ENCODE measurements around the gene ASCC1.
A peak's percentile ranks its signal among the peaks of the same experiment; 100 is the strongest.

The ASCC1 gene

DNA sequence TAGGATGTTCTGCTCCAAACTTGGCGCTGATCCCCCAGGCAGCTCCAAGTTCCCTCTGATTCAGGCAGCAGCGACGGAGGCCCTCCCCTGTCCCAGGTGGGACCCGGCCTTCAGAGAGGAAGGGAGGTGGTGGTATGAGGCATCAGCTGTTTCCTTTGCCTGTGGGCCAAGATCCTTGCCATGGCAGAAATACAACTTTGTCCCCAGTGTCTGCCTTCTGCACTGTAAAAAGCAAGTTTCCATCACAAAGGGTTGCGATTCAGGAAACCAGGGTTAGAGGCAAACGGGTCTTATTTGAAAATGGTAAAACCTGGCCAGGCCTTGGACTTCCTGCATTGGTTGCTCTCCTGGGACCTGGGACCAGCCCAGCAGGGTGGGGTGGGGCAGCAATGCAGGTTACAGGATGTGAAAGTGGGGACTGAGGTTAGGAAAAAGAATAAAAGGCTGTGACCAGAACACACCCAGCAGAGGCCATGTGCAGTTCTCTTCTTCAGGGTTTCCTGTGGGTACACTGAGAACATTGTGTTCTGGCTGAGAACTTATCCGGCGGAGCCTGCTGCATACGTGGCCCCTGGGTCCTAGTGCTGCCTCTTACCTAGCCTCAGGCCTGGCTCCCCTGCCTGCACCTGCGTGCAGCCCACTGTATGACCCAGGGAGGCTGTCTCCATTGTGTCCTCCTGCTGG lies 32.5 kb upstream of the ASCC1 start:
- H3K4me3 ChIP-seq (ENCODE audit: low read length): no peak overlapping the region
- TF ChIP-seq, protein P1, sequence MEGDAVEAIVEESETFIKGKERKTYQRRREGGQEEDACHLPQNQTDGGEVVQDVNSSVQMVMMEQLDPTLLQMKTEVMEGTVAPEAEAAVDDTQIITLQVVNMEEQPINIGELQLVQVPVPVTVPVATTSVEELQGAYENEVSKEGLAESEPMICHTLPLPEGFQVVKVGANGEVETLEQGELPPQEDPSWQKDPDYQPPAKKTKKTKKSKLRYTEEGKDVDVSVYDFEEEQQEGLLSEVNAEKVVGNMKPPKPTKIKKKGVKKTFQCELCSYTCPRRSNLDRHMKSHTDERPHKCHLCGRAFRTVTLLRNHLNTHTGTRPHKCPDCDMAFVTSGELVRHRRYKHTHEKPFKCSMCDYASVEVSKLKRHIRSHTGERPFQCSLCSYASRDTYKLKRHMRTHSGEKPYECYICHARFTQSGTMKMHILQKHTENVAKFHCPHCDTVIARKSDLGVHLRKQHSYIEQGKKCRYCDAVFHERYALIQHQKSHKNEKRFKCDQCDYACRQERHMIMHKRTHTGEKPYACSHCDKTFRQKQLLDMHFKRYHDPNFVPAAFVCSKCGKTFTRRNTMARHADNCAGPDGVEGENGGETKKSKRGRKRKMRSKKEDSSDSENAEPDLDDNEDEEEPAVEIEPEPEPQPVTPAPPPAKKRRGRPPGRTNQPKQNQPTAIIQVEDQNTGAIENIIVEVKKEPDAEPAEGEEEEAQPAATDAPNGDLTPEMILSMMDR (IDR thresholded peaks at IDR 0.05; ENCODE audit: insufficient read depth, low read depth, low read length, missing control alignments): no peak
- DNase-seq (ENCODE audit: low read depth): peak; percentile 62

DNA sequence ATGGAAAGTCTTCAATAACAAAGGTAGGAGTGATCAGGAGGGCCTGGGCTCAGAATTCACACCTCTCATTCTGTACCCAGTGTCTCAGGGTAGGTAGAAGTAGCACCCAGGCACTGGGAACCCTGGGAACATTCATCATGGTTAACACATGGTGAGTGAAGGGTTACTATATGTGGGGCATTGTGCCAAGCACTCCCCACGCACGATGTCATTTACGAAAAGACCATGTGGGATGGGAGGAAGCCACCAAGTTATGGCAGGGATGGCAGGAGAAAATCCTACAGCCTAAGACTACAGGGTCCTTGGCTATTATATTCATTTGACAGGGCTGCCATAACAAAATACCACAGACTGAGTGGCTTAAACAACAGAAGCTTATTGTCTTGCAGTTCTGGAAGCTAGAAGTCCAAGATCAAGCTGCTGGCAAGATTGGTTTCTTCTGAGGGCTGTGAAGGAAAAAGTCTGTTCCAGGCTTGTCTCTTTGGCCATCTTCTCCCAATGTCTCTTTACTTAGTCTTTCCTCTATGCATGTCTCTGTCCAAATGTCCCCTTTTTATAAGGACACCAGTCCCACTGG lies 30.0 kb upstream of the ASCC1 start:
- no peak for DNase-seq (ENCODE audit: low read depth)
- H3K4me3 ChIP-seq (ENCODE audit: low read length): no peak overlapping the region
- TF ChIP-seq, protein P1 (IDR thresholded peaks at IDR 0.05; ENCODE audit: insufficient read depth, low read depth, low read length, missing control alignments): no peak

DNA sequence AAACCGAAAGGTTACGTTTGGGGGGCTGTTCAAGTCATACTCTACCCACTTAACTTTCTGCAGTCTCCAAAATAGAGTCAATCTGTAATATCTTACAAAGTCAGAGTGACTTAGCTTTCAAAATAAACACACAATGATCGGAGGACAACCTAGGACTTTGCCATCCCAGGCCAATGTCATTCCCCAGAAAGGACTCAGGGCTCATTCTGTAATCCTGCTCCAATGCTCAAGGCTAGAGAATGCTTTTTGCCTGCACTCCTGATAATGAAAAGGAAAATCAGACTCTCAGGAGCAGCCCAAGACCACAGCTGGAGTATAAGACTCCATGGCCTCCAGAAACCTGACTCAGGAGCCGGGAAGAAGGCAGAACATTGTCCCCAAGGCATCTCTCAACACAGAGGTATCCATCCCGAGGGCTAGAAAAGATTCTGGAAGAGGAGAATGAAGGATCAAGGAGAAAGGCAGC lies 28.5 kb upstream of the ASCC1 start:
- TF ChIP-seq, protein P1 (IDR thresholded peaks at IDR 0.05; ENCODE audit: insufficient read depth, low read depth, low read length, missing control alignments): no peak
- no peak overlapping the region for H3K4me3 ChIP-seq (ENCODE audit: low read length)
- DNase-seq (ENCODE audit: low read depth): no peak

DNA sequence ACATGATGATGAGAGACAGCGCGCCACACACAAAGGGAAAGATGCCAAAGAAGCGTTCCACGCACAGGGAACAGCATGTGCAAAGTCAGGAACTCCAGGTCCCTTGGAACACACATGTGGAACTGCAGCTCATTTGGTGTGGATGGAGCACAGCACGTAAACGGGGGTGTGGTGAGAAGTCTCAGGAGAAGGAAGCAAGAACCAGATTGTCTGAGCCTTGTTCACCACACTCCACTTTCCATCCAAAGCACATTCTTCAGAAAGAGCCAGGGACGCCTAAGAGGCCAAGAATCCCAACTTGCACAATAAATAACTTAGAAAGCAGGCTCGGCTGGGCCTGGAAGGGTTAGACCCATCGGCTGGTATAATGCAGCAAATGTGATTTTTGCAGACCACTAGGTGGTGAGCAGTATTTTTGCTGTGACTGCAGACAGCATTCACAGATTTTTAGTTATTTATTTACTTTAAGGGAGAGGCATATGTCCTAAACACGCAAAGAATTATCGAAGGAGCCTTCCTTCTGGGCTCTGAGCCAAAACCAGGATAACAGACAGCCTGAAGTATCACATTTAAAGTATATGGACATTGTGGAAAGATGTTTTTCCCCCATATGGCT lies 27.9 kb upstream of the ASCC1 start:
- TF ChIP-seq, protein P1 (IDR thresholded peaks at IDR 0.05; ENCODE audit: insufficient read depth, low read depth, low read length, missing control alignments): peak; percentile 37
- DNase-seq (ENCODE audit: low read depth): peak; percentile 84
- H3K4me3 ChIP-seq (ENCODE audit: low read length): no peak overlapping the region

DNA sequence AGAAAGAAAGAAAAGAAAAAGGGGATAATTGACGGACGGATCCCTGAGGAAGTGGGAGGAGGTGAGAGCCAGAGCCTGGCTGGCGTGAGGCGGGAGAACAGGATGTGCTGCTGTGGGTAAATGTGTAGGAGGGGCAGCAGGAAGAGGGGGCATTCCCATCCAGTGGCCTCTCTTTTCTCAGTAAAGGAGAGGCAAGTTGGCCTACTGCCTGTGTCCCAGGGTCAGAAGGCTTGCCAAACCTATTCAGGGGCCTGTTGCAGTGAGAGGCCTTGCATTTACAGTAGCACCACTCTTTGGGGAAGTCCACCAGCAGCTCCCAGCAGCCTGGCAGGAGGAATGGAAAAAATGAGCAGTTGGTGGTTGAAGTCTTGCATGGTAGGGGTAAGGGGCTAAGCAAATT lies 26.6 kb upstream of the ASCC1 start:
- H3K4me3 ChIP-seq (ENCODE audit: low read length): no peak overlapping the region
- no peak for DNase-seq (ENCODE audit: low read depth)
- TF ChIP-seq, protein P1 (IDR thresholded peaks at IDR 0.05; ENCODE audit: insufficient read depth, low read depth, low read length, missing control alignments): no peak

DNA sequence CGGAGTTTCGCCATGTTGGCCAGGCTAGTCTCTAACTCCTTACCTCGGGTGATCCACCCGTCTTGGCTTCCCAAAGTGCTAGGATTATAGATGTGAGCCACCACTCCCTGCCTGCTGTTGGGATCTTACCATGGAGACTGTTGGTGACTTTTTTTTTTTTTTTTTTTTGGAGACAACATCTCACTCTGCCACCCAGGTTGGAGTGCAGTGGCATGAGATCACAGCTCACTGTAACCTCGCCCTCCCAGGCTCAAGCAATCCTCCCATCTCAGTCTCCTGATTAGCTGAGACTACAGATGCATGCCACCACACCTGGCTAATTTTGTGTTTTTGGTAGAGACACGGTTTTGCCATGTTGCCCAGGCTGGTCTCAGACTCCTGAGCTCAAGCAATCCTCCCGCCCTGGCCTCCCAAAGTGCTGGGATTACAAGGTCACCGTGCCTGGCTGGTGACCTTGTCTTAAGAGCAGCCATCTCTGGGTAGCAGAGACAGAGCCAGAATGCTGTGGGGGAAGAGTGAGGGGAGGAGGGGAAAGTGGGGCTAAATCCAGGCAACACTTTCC lies 25.7 kb upstream of the ASCC1 start:
- TF ChIP-seq, protein P1 (IDR thresholded peaks at IDR 0.05; ENCODE audit: insufficient read depth, low read depth, low read length, missing control alignments): no peak
- no peak for DNase-seq (ENCODE audit: low read depth)
- no peak overlapping the region for H3K4me3 ChIP-seq (ENCODE audit: low read length)

Measured in epithelial cell of esophagus (primary cell).